HEK293T (cell line): ENCODE measurements around the gene YEATS4.

Experiments
- BHLHE40 ChIP-seq: fragments of 450-650 bp; IDR thresholded peaks from 2 replicates; pipeline ENCODE4 v1.6.1; 2016; ENCODE audit warnings: mild to moderate bottlenecking, moderate library complexity, borderline replicate concordance
- ELF4 ChIP-seq: fragments of 450-650 bp; IDR thresholded peaks from 2 replicates; pipeline ENCODE4 v1.6.1; 2017; ENCODE audit warnings: antibody characterized with exemption
- FOXK2 ChIP-seq: fragments of 450-650 bp; IDR thresholded peaks from 2 replicates; pipeline ENCODE4 v1.6.1; 2016; ENCODE audit warnings: mild to moderate bottlenecking
- PKNOX1 ChIP-seq: fragments of 450-650 bp; IDR thresholded peaks from 2 replicates; pipeline ENCODE4 v1.6.1; 2016
- SUZ12 ChIP-seq: fragments of 450-650 bp; IDR thresholded peaks from 2 replicates; pipeline ENCODE4 v1.6.1; 2016; ENCODE audit warnings: mild to moderate bottlenecking

DNA sequence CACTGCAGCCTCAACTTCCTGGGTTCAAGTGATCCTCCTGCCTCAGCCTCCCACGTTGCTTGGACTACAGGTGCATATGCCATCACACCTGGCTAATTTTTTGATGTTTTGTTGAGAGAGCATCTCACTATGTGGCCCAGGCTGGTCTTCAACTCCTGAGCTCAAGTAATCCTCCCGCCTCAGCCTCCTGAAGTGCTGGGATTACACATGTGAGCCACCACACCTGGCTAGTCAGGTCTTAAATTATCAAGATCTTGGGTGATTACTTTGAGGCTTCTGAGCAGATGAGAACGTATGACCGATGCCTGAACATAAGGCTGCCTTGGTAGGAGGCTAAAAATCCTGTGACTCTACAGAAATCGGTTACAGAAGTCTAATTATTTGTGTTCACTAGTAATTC lies 57.7 kb downstream of the YEATS4 start:
- TF ChIP-seq SUZ12 (no peak), ELF4 (no peak), PKNOX1 (no peak), BHLHE40 (no peak), FOXK2 (no peak)
